Stimulated activated CD8-positive, alpha-beta memory T cell treated with anti-CD3 and anti-CD28 coated beads, Interleukin-12 subunit alpha, Interleukin-12 subunit beta, amount 100 ng/mL, for 1 hour (primary cell): ENCODE data around the gene KIFAP3.

Source experiments
- DNase-seq: peaks from one replicate; pipeline ENCODE4 v3.0.0-alpha.2; 2020; ENCODE audit warnings: low read depth

Gene KIFAP3

GRCh38 chr1:169985757-169986156, 88.7 kb downstream of the KIFAP3 start:
- no peak for DNase-seq

GRCh38 chr1:169974067-169974466, 100.4 kb downstream of the KIFAP3 start:
- DNase-seq = no peak

- no peak for DNase-seq
These were observed 104.4 kb downstream of the KIFAP3 start for GRCh38 chr1:169970114-169970513.

- no peak for DNase-seq
These were observed 106.3 kb downstream of the KIFAP3 start for GRCh38 chr1:169968174-169968573.

- DNase-seq = no peak
These were observed 110.3 kb downstream of the KIFAP3 start for GRCh38 chr1:169964206-169964605.

GRCh38 chr1:169959686-169960085, 114.8 kb downstream of the KIFAP3 start:
- DNase-seq = no peak

- no peak for DNase-seq
These were observed 115.5 kb downstream of the KIFAP3 start for GRCh38 chr1:169958987-169959386.

- no peak for DNase-seq
These were observed 116.6 kb downstream of the KIFAP3 start for GRCh38 chr1:169957884-169958283.

- no peak for DNase-seq
These were observed 123.4 kb downstream of the KIFAP3 start for GRCh38 chr1:169951108-169951507.

GRCh38 chr1:169949139-169949538, 125.4 kb downstream of the KIFAP3 start:
- no peak for DNase-seq

- DNase-seq = no peak
These were observed 128.3 kb downstream of the KIFAP3 start for GRCh38 chr1:169946206-169946605.

GRCh38 chr1:169945181-169945580, 129.3 kb downstream of the KIFAP3 start:
- DNase-seq = no peak

GRCh38 chr1:169944621-169945020, 129.9 kb downstream of the KIFAP3 start:
- no peak for DNase-seq

- no peak for DNase-seq
These were observed 130.4 kb downstream of the KIFAP3 start for GRCh38 chr1:169943963-169944526.

GRCh38 chr1:169941982-169942830, 132.3 kb downstream of the KIFAP3 start:
- no peak for DNase-seq

- no peak for DNase-seq
These were observed 140.3 kb downstream of the KIFAP3 start for GRCh38 chr1:169933984-169934725.

GRCh38 chr1:169931795-169932231, 142.7 kb downstream of the KIFAP3 start:
- DNase-seq = no peak

- DNase-seq = no peak
These were observed 145.3 kb downstream of the KIFAP3 start for GRCh38 chr1:169929210-169929526.

GRCh38 chr1:169928438-169929209, 145.9 kb downstream of the KIFAP3 start:
- no peak for DNase-seq

- no peak for DNase-seq
These were observed 148.7 kb downstream of the KIFAP3 start for GRCh38 chr1:169925505-169926482.

GRCh38 chr1:169924829-169925228, 149.7 kb downstream of the KIFAP3 start:
- DNase-seq = no peak
